HEK293 (cell line): ENCODE results near the gene OR6Y1.

Source experiments
- SCRT1 ChIP-seq: fragments of 450-650 bp; formaldehyde crosslinking; IDR thresholded peaks from 2 replicates; pipeline ENCODE4 v1.5.1; 2016; ENCODE audit warnings: missing biosample characterization, missing genetic modification characterization, borderline replicate concordance
- ZBTB1 ChIP-seq: fragments of 450-650 bp; formaldehyde crosslinking; IDR thresholded peaks from 2 replicates; pipeline ENCODE4 v1.5.1; 2016; ENCODE audit warnings: missing biosample characterization, missing genetic modification characterization
- ZNF121 ChIP-seq: fragments of 450-650 bp; formaldehyde crosslinking; IDR thresholded peaks from 2 replicates; pipeline ENCODE4 v1.5.1; 2016; ENCODE audit warnings: missing biosample characterization, missing genetic modification characterization
- ZNF274 ChIP-seq, 2 experiments: fragments of 200-500 bp in 1 of 2; fragments of 450-650 bp in 1 of 2; sonication (Bioruptor generic) in 1 of 2; formaldehyde crosslinking in 1 of 2; IDR thresholded peaks; 2 replicates each; pipeline versions ENCODE4 v1.5.1 to v1.6.1; 2014 to 2016; ENCODE audit warnings: borderline replicate concordance in 1 of 2, inconsistent platforms in 1 of 2, low read length in 1 of 2, missing biosample characterization in 1 of 2, missing genetic modification characterization in 1 of 2
- ZNF426 ChIP-seq: fragments of 450-650 bp; formaldehyde crosslinking; IDR thresholded peaks from 2 replicates; pipeline ENCODE4 v1.5.1; 2017; ENCODE audit warnings: missing biosample characterization, missing genetic modification characterization, mild to moderate bottlenecking, inconsistent platforms, moderate library complexity
- ZNF639 ChIP-seq: fragments of 450-650 bp; formaldehyde crosslinking; IDR thresholded peaks from 2 replicates; pipeline ENCODE4 v1.5.1; 2016; ENCODE audit warnings: missing biosample characterization, missing genetic modification characterization
- ZSCAN4 ChIP-seq: fragments of 450-650 bp; formaldehyde crosslinking; IDR thresholded peaks from 2 replicates; pipeline ENCODE4 v1.5.1; 2017; ENCODE audit warnings: missing biosample characterization, missing genetic modification characterization
- TF ChIP-seq, protein P1 (sequence below): fragments of 450-650 bp; formaldehyde crosslinking; IDR thresholded peaks from 2 replicates; pipeline ENCODE4 v1.5.1; 2016; ENCODE audit warnings: missing biosample characterization, missing genetic modification characterization

DNA sequence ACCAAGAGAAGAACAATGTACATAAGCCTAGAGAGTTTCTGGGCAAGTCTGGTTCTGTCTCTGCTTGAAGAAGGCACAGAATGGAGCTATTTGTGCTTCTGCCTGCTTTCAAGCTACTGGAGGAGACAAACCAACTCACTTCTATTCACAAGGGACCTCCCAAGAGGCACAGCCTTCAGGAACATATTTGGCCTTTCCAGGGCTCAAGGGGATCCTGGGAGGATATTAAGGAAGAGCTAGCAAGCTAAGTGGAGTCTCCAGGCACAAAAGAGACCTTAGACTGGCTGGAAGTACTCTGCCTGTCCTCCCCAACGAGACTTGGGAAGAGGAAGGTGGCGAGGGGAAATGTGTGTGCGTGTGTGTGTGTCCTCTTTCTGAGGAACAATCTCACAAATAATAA is at the start of gene OR6Y1:
- no peak for TF ChIP-seq ZNF639 (tag by site-specific recombination)
- TF ChIP-seq ZNF274 (IDR thresholded peaks at IDR 0.05; ENCODE audit: low read length) = no peak
- no peak for TF ChIP-seq ZNF274 (tag by site-specific recombination; IDR thresholded peaks at IDR 0.05; ENCODE audit: borderline replicate concordance)
- no peak for TF ChIP-seq ZNF426 (tag by site-specific recombination)
- no peak for TF ChIP-seq ZBTB1 (tag by site-specific recombination)
- TF ChIP-seq, protein P1, sequence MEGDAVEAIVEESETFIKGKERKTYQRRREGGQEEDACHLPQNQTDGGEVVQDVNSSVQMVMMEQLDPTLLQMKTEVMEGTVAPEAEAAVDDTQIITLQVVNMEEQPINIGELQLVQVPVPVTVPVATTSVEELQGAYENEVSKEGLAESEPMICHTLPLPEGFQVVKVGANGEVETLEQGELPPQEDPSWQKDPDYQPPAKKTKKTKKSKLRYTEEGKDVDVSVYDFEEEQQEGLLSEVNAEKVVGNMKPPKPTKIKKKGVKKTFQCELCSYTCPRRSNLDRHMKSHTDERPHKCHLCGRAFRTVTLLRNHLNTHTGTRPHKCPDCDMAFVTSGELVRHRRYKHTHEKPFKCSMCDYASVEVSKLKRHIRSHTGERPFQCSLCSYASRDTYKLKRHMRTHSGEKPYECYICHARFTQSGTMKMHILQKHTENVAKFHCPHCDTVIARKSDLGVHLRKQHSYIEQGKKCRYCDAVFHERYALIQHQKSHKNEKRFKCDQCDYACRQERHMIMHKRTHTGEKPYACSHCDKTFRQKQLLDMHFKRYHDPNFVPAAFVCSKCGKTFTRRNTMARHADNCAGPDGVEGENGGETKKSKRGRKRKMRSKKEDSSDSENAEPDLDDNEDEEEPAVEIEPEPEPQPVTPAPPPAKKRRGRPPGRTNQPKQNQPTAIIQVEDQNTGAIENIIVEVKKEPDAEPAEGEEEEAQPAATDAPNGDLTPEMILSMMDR = no peak
- TF ChIP-seq ZNF121 (tag by site-specific recombination) = no peak
- TF ChIP-seq SCRT1 (tag by site-specific recombination) = no peak
- no peak for TF ChIP-seq ZSCAN4
